HG03432 (cell line): ENCODE measurements around the gene MROH7.
"Not testable (repeated sequence)": the region's sequence is repeated elsewhere in the genome, so short reads cannot be mapped to it uniquely, and the experiment has no call there.

Experiments
- ATAC-seq: cut with Tn5 transposase; IDR thresholded peaks from one replicate; pipeline ENCODE4 v1.9.1; 2021; ENCODE audit warnings: mild to moderate bottlenecking, moderate library complexity; ENCODE audit not compliant: unreplicated experiment

The MROH7 gene

DNA sequence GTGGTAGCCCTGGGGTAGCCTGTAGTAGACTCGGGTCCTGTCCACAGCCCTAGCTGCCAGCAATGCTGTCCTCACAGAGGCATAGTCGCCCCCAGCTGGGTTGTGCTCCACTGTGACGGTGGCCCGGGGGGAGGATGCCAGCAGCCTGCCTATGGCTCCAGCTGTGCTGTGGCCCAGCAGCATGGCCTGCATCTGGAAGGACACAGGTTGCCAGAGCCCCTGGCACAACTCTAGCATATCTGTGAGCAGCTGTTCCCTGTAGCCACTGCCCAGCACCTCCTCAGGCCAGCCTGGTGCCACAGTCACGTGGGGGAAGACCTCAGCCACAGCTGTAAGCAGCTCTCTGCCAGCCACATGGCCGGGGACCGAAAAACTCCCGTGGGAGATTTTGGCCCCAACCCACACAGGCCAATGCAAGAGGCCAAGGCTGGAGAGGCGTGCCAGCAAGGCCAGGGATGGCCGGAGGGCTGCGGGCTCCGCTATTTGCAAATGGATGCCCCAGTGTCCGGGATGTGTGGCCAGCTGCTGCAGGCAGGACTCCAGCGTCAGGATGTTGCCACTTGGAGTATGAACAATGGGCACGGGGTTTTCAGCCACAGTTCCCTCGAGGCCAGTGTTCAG, 32.2 kb upstream of the MROH7 start:
- ATAC-seq, result no peak

DNA sequence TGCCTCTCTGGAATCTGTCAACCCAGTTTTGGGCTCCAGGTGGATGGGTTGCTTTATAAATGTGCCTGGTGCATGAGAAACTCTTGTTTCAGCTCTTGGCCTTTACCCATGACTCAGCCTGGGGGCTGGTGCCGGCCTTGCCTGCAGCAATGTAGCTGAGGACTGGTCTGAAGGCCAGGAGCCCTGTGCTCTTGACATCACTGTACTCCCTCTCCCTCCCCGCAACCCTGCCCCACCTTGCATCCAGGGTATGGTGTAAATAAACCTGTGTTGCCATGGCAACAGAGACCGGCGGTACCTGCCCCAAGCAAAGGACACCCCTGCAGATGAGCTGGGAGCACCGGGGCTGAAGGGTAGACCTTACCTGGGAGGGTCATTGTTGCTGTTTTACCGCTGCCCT, 31.5 kb upstream of the MROH7 start:
- ATAC-seq, result no peak

DNA sequence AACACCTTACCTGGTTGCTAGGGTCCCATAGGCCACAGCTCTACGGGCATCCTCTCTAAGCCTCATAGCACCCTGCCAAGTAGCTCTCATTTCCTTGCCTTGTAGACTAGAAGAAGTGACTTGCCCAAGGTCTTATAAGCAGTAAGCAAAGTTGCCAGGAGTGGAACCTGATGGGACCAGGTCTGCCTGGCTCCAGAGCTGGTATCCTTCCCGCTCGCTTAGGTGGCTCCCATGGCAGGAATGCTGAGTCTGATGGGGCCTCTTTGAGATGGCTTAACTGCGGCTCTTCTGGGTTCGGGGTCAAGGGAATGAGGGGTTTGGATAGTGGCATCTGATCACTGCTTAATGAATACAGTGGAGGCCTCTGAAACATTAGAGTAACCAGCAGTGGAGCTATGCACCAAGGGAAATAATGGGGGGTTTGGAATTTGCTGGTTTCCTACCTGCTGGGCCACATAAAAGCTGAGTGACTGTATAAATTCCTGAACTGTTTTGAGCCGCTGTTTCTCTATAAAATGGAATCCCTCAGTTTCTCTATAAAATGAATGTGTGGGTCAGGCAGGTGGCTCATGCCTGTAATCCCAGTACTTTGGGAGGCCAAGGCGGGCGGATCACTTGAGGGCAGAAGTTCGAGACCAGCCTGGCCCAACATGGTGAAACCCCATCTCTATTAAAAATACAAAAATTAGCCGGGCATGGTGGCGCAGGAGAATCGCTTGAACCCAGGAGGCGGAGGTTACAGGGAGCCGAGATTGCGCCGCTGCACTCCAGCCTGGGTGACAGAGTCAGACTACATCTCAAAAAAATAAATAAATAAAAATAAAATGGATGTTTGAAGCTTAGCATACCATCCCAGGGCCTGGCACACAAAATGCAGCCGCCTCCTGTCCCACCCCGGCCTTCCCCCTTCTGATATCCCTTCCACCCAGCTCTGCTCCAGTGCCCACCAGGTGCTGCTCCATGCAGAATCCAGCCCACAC, 30.7 kb upstream of the MROH7 start:
- ATAC-seq, result no peak

DNA sequence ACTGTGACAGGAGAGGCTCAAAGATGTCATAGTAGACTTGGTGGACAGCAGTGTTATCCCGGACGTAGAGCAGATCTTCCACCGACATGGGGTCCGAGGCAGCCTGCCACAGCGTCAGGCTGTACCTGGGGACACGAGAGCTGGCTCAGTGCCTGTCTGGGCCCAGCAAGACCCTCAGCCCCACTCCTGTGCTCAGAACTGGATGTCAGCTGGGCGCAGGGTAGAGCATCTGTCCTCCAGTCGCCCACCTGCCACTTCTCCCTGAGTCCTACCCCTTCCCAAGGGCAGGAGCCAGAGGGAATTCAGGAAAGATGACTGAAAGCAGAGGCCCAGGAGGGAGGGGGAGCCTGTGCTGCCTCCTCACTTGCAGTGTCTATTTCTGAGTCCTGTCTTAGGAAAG, 30.0 kb upstream of the MROH7 start:
- ATAC-seq, result no peak

DNA sequence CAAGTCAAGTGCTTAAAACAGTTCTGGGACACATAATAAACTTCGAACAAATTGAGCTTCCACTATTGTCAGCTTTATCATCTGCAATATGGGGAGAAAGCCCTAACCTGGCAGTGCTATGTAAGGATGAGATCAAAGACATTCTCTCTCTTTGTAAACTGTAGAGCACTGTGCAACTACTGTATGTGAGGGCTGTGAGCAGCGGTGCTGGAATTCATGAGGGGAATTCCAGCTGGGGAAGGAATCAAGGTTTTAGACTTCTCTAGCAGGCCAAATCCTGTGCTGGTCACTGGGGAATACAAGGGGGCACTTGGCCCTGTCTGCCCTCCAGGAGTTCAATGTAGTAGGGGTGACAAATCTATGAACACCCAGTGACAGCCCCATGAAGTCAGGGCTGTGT, 27.6 kb upstream of the MROH7 start:
- no peak for ATAC-seq

DNA sequence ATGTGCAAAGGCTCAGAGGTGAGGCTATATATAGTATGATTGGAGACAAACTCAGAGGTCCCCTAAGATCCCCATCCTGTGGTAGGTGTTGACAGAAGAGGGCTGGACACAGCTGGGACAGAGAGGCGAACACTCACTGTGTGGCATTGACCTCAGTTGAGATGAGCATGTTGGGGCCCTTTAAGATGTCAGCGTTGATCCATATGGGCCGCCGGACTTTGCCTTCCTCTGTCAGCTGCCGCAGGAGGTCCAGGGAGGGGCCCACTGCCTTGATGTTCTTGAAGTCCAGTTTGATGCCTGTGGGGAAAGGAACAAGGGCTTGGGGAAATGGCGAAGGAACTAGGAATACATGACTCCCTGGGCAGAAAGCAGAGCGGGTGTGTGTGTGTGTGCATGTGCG, 27.0 kb upstream of the MROH7 start:
- ATAC-seq, result no peak

DNA sequence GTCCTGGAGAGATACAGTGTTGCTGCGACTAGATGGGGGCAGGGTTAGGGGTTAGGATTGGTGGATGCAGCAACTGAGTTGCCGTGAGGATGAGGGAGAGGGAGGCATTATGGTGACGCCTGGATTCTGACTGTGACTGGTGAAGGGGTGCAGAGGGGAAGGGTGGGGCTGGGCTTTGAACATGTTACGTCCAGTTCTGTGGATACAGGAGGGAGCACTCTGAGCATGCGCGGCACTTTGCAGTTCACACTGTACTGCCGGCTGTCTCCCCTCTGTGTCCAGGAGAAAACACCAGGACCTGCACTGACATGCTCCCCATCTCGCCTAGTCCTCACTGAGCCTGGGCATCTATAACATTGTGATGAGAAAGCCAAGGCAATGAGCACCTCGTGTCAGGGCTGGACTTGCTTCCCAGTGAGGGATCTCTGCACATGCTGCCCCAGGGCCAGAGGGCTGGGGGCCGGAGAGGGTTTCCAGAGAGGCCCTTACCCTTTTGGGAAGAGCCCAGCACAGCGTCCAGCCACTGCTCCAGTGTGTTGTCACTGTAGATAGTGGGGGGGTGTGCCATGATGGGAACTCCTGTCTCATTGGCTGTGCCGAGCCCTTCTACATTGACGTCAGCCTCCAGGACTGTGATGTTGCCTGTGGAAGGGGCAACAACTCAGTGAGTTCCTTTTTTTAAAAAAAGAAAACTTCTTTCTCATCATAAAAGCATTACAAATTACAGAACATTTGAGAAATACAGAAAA, 25.9 kb upstream of the MROH7 start:
- ATAC-seq, result no peak

DNA sequence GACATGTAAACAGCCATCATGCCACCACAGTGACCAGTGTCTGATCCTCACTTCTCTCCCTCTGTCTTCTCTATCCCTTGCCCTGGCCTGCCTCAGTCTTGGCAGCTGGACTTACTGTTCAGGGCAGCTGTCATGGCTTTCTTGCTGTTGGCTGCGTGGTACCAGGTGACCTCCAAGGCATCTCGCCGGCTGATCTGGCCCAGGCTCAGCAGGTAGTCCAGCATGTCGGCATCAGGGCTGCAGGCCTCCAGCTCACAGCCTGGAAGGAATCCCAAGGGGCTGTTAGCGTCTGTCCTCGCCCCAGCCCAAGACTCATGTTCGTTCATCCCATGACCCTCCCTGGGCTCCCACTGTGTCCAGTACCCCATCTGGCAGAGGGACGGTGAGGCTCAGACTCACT, 21.8 kb upstream of the MROH7 start:
- no peak for ATAC-seq

DNA sequence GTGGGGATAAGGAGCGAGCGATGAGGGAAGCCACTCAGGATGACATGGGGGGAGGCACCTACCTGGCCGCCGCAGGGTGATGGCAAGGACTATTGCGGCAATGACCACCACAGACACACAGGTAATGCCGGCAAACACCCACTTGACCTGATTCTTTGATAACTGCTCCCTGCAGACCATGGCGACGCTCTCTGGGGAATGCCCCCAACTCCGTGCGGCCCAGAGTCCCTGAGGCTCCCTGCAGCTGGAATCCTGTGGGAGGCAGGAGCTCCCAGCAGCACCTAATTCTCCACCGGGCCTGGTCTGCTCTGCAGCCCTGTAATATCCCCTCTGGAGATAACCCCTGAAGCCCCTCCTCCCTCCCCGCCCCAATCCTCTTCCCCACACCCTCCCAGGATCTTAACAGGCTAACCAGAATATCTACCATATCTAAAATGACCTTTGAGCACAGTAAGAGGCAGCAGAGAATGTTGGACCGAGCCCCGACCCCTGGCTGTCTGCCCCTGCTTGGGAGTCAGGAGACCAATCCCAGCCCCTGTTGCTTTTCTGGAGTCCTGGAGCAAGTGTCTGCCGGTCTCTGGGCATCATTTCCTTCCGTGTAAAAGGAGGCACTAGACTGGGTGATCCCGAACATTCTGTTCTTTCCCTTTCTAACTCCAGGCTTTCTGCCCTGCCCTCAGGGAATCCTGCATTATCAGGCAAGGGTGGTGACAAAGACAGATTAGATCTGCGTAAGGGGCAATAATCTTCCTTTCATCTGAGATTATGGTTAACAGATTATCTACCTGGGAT, 18.2 kb upstream of the MROH7 start, which contains the start of gene FAM151A:
FAM151A (minus strand) TSS at position 310 of the 792 bp plus-strand sequence; CDS start at position 180, 130 bp downstream.
- ATAC-seq, result no peak

DNA sequence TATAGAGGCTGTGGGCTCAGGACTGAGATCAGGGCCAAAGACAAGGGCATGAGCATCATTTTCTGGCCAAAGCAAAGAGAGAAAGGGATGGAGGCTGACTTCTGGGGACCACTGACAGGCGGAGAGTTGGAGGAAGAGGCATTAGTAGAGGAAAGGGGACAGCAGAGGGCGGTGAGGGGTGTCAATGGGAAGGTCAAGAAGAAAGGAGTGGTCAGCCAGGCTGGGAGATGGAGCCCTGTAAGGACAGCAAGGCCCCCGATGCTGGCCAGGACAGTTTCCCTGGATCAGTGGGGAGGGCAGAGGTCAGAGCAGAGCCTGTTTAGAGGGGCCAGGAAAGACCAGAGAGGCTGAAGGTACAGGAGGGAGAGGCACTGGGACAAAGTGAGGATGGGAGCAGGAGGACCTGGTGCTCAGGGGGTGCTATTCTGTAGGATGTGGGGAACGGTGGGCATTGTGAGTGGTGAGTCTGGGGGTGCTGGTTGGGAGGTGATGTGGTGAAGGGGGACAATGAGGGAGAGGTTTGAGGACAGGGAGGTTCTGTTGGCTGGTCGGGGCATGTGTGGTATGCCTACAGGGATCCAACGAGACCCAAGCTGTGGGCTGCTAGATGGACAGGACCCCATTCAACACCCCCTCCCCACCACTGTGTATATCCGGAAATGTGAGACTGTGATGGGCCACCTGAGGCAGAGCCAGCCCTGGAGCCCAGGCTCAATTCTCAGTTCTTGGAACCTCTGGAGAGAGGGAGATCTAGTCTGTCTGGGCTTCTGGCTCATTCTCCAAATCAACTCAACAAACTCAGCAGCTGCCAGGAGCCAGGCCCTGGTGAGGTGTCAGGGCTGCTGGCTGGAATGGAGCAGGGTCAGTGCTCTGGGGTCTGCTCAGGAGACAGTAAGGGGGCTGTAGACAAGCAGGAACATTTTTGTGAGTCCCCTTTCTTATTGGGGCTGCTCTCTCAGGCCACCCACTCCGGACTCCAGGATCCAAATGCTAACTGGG, 16.8 kb upstream of the MROH7 start:
- no peak for ATAC-seq

DNA sequence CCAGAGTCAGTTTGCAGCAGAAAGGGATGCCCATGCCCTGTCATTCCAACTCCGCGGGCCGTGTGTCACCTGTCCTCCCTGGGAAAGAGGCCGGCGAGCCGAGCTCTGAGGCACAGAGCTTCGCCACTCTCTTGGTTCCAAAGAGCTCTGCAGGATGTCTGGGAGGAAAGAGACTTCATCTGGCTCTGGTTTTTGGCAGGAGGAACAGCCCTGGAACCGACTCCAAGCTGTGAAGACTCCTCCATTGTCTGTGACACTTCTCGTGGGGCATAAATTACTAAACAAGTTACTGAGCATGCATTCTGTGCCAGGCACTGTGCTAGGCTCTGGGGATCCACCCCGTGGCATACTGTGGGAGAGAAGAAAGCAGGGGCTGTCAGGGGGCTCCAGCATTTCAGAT, 14.4 kb upstream of the MROH7 start:
- ATAC-seq, result no peak

DNA sequence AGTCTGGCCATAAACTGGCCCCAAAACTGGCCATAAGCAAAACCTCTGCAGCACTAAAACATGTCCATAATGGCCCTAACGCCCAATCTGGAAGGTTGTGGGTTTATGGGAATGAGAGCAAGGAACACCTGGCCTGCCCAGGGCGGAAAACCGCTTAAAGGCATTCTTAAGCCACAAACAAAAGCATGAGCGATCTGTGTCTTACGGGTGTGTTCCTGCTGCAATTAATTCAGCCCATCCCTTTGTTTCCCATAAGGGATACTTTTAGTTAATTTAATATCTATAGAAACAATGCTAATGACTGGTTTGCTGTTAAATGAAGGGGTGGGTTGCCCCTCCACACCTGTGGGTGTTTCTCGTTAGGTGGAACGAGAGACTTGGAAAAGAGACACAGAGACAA, 5.8 kb upstream of the MROH7 start:
- not testable (repeated sequence) for ATAC-seq

DNA sequence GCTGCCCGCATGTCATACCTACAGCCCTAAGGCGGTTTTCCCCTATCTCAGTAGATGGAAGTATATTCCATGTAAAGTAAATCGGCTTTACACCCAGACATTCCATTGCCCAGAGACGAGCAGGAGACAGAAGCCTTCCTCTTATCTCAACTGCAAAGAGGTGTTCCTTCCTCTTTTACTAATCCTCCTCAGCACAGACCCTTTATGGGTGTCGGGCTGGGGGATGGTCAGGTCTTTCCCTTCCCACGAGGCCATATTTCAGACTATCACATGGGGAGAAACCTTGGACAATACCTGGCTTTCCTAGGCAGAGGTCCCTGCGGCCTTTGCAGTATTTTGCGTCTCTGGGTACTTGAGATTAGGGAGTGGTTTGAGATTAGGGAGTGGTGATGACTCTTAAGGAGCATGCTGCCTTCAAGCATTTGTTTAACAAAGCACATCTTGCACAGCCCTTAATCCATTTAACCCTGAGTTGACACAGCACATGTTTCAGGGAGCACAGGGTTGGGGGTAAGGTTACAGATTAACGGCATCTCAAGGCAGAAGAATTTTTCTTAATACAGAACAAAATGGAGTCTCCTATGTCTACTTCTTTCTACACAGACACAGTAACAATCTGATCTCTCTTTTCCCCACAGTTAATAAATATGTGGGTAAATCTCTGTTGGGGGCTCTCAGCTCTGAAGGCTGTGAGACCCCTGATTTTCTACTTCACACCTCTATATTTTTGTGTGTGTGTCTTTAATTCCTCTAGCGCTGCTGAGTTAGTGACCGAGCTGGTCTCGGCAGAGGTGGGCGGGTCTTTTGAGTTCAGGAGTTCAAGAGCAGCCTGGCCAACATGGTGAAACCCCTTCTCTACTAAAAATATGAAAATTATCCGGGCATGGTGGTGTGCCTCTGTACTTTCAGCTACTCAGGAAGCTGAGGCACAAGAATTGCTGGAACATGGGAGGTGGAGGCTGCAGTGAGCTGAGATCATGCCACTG, 4.8 kb upstream of the MROH7 start:
- ATAC-seq, result not testable (repeated sequence)

DNA sequence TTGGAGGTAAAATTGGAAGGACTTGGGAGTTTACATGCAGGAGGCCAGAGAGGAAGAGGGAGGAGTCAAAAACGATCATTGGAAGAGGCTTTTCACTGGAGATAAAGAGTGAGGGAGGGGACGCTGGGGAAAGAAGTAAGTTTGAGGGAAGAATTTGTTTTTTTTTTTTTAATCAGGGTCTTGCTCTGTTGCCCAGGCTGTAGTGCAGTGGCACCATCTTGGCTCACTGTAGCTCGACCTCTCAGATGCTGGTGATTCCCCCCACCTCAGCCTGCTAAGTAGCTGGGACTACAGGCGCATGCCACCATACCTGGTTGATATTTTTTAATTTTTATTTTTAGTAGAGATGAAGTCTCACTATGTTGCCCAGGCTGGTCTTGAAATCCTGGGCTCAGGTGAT, 1.2 kb upstream of the MROH7 start:
- ATAC-seq, result no peak

DNA sequence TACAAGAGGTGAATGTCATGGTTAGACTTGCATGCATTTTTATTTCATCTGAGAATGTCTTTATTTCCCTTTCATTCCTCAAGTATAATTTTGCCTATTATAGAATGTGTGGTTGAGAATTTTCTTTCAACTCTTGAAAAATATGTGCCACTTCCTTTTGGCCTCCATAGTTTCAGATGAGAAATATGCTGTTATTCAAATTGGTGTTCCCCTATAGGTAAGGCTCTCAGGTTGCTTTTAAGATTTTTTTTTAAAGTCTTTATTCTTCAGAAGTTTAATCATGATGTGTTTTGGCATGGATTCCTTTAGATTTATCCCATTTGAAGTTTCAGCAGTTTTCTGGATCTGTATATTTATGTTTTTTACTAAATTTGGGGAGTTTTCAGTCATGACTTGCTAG, 2.1 kb downstream of the MROH7 start:
- no peak for ATAC-seq

DNA sequence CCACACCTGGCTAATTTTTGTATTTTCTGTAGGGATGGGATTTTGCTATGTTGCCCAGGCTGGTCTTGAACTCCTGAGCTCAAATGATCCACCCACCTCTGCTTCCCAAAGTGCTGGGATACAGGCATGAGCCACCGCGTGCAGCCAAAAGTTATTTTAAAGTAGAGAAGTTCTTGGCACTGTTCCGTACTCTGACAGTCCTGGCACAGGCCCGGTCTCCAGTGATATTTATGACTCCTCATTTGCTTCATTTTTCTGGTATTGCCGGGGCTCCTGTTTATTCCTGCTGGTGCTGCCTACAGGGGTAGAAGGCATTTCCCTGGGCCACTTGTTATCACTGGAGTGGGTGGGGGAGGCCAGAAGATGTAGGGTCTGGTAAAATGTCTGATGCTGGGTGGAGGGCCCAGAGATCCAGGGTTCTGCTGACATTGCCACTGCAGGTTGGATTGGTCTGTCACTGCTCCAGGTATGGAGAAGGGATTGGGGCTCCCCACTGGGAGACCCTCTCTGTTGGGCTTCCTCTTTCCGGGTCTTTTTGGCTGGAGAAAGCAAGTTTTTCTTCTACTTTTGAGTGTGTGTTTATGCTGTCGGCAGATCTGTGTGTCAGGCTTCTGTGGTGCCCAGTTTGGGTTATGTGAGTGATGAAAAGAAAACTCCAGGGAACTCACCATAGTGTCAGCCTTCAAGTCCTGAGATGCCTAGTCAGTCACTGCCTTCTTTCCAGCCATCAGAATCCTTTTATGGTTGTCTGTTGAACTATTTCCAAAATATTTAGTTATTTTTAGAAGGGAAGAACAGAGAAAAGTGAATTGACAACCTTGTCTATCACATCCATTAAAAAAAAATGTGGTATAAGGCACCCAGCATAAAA, 4.5 kb downstream of the MROH7 start:
- no peak for ATAC-seq

DNA sequence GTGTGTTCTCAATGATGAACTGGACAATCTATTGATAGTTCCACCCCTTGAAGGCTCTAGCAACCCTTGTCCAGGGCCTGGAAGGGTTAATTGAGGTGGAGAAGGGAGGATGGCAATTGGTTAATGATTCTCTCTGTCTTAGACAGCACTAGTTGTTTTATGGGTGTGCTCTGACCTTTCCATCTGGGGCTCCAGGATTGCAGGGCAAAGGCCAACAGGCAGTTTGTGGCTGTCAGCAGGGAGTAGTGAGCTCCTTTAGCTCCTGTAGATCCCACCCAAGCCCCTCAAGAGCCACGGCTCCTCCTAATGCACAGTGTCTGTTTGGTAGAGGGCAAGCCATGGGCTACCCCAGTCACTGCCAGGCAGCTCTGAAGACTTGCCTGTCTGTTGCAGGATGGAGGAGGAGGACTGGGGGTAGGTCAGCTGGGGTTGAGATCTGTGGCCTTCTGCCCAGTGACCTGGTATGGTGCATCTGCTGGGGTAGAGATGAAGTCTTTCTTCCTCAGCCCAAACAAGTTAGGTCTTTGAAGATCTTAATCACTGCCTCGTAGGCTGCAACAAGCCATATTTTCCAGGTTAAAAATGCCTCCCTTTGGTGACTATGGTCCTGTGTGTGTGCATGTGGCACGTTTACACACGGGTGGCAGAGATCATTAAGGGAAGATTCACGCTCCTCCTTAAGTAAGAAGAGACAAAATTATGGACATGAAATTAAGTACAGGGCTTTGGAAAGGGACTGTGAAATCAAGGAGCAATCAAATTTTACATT, 7.7 kb downstream of the MROH7 start:
- no peak for ATAC-seq
